GM18502 (cell line): ENCODE measurements around the gene GPR63.
A peak's percentile ranks its signal among the peaks of the same experiment; 100 is the strongest.

Experiments
- ATAC-seq: cut with Tn5 transposase; IDR thresholded peaks from one replicate; pipeline ENCODE4 v1.9.1; 2021; ENCODE audit warnings: mild to moderate bottlenecking; ENCODE audit not compliant: unreplicated experiment, poor library complexity

Gene GPR63

GRCh38 chr6:96826865-96827264 is 10.4 kb downstream of the GPR63 start:
- no peak for ATAC-seq

DNA sequence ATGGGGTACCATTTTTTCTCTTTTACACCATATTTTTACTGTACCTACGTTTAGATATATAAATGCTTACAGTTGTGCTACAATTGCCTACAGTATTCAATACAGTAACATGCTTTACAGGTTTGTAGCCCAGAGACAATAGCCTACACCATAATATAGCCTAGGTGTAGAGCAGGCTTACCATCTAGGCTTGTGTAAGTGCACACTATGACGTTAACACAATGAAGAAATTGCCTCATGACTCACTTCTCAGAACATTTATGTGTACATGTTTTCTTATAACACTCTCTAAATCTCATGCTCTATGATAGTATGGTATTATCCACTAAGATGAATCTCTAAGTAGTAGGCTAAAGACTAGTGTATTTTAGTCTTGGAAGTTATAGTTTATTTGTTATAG is 13.5 kb downstream of the GPR63 start:
- no peak for ATAC-seq

GRCh38 chr6:96821034-96821433 is 16.2 kb downstream of the GPR63 start:
- no peak for ATAC-seq

DNA sequence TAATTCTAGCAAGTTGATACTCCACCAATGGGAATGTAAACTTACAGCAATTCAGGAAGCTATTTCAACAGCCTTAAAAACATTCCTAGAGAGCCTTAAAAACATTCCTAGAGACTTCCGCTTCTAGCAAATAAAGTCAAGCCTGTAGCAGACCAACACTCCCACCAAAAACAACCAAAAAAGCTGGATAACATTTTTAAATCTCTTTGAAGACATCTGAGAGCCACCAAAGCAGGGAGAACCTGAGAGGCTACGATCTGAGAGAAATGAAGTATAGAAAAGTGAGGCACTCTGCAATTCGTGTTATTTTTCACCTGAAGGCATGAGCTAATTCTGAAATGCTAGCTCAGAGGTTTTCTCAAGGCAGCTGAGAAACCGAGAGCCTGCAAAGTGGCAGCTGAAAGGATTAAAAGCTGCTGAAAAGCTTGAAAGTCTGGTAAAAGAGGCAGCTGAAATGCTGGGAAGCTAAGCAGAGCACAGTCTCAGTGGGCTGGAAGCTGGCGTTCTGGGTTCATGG is 20.9 kb downstream of the GPR63 start:
- ATAC-seq, result no peak

DNA sequence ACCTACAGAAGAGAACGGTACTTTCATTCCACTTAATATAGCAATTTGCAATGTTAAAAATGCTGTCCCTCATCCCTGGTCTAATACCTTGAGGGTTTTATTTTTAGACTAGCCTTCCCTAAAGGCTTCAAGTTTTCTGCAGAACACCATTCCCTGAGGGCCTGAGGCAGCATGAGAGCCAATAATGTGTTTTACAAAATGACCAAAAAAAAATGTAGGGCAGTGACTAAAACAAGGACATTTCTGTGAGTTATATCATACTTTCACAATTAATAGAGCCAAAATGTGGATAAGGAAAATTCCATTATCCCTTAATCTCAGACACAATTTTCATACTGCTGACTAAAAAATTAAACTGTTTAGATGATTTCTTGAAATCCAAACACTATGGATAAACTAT is 22.7 kb downstream of the GPR63 start:
- no peak for ATAC-seq

DNA sequence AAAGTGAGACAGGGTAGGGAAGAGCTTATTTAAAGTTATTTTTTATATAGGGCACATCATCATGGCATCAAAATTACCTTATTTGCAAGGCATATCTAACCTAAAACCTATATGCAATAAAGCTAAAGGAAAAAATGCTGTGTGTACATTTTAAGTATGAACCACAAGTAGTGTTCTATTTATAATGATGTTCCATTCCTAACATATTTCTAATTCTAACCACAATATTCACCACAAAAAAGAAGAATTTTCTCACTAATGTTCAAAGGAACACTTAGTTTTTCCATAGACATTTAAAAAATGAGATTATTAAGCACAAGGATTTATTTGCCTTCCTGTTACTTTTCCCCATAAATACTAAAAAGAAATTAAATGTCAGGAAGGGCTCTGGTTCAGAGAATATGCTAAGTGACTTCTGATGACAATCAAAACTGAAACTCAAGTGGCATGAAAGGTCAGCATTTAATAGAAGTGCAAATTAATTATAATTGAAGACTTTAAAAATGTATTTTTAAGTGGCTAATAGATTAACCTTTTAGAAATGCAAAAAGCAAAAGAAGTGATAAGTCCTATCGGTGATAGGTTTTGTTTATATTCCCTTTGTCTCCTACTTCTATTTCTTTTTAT is 25.1 kb downstream of the GPR63 start:
- ATAC-seq, result peak; percentile 49

DNA sequence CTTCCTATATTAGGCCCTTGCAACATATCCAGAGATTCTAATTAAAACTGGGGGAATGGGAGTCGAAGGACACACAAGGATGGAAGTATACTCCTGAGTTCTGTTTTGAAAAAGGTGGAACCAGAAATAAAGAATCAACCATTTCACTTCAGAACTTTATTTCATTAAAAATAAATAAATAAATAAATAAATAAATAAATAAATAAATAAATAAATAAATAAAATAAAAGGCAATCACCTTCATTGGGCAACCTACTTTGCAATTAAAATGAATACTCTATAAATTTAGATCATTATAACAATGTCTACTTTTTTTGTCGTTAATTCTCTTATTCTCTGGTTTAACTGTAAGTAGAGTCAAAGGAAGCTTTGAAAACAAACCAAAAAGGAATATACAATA is 25.6 kb downstream of the GPR63 start:
- no peak for ATAC-seq

GRCh38 chr6:96811136-96811535 is 26.1 kb downstream of the GPR63 start:
- ATAC-seq, result no peak

- no peak for ATAC-seq
Measured at GRCh38 chr6:96809119-96809518, 28.2 kb downstream of the GPR63 start.

- no peak for ATAC-seq
Measured at GRCh38 chr6:96803106-96803481, 34.2 kb downstream of the GPR63 start.

DNA sequence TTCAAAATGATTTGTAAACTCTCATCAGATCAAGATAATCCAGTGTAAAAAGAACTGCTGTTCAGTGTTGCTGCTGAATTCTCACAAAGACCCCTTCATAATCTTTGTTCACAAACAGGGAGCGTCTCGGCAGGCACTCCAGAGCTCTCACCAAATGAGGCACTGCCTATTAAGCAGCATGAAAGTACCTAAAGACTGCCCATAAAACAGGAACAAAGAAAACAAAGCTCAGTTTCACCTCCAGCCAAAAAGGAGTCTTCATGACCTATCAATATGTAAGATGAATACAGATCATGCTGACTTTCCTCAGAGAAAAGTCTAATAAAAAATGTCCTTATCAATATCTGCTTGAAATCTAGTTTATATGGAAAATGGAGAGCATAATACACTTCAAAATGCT is 41.8 kb downstream of the GPR63 start:
- peak; percentile 100 for ATAC-seq

GRCh38 chr6:96794980-96795379 is 42.3 kb downstream of the GPR63 start:
- ATAC-seq, result peak; percentile 35

GRCh38 chr6:96792561-96793190 is 44.6 kb downstream of the GPR63 start:
- no peak for ATAC-seq

- no peak for ATAC-seq
Measured at GRCh38 chr6:96789871-96790270, 47.4 kb downstream of the GPR63 start.

DNA sequence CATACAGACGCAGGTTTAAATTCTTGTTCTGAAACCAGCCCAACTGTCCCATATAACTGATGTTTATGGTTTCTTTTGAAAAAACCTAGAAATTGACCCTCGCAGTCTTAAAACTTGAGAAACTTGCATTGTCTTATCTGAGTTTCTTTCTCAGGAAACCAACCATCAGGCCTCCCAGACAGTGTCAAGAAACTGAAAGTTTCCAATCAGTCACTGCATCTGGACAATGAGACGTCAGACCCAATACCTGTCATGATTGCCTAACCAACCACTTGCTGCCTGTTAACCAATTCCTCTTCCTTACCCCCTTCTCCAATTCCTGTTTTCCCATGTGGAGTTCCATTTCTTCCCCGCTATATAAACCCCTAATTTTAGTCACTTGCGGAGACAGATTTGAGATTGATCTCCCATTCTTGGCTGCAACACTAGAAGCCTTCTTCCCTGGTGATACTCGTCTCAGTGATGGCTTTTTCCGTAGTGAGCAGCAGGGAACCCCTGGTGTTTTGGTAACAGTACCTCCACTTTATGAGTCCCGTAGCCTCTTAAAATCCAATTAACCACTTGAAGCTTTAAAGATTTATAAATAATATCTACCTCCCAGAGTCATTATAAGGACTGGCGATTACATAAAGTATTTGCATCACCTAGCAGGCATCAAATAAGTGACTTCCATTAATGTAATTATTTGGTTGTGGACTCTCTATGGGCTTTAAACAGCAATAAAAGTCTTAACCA is 49.3 kb downstream of the GPR63 start:
- no peak for ATAC-seq

DNA sequence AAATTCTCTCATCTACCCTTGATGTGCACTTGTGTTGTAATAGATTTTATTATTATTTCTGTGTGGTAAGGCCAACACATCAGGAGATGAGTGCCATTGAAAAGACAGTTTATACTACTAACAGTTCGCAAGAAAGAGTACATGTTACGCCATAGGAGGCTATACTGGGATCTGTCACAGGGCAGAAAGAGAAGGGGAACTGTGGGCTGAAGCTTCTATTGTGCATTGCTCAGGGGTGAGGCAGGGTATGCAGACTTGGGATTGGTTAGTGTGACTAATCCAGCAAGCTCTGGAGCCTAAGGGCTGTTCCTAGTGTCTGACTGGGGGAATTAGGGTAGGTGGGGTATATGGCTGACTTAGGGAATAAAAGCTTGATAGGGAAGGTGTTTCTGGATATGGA is 50.9 kb downstream of the GPR63 start:
- no peak for ATAC-seq

DNA sequence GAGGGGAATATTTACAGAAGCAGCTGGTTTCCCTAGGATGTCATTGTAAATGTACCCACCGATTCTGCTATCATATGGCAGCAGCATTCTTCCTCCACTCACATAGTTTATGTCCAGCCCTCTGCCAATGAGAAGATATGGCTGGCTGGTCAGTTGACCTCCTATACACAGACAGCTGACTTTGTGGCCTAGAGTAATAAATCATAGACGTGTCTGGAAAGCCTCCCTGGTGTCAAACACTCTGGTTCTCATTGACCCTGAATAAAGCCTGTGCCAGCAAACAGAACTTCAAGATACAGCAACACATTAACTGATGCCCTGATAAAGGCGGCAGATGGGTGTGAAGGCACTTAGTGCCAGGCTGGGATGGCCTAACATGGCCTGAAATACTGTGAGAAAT is 52.6 kb downstream of the GPR63 start:
- no peak for ATAC-seq

DNA sequence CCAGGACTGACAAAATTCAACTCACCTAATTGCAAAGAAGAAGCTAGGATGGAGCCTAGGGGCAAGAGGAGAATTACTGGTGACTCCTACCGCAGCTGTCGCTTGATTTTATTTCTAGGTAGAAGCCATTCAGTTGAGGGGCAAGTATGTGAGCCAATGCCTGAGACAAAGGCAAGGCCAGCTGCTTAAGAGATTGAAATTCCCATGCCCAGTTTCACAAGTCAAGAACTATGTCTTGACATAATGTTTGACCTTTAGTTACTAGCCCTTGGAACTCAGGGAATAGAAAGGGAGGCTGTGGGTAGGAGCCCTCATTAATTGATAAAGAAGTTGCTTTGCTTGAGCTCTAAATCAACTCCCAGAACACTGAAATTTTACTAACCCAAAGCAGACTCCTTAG is 54.0 kb downstream of the GPR63 start:
- ATAC-seq, result no peak

DNA sequence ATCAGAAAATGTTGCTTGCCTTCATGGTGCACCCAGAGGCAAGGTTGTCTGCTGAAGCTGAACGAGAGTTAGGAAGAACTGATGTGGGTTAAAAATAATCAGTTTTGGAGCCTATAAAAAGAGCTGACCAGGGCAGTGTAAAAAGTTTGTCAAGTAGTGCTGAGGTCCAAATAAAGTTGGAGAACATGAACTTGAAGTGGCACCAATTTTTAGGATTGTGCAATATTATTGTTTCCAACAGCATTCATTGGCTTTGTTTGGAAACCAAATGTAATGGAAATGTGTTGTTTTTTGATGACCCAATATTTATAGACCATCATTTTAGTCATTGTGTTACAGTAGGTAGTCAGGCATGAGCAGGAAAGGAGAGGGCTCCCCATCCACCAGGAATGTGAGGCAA is 55.7 kb downstream of the GPR63 start:
- ATAC-seq, result no peak

DNA sequence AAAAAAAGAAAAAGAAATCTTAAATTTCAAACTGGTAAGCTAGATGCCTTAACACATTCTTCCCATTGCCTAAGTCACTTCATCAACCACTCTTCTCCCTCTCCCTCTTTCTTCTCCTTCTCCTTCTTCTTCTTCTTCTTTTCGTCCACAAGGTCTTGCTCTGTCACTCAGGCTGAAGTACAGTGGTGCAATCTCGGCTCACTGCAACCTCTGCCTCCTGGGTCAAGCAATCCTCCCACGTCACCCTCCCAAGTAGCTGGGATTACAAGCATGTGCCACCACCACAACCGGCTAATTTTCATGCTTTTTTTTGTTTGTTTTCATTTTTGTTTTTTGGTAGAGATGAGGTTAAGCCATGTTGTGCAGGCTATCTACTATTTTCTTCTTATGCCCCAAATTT is 60.2 kb downstream of the GPR63 start:
- no peak for ATAC-seq

DNA sequence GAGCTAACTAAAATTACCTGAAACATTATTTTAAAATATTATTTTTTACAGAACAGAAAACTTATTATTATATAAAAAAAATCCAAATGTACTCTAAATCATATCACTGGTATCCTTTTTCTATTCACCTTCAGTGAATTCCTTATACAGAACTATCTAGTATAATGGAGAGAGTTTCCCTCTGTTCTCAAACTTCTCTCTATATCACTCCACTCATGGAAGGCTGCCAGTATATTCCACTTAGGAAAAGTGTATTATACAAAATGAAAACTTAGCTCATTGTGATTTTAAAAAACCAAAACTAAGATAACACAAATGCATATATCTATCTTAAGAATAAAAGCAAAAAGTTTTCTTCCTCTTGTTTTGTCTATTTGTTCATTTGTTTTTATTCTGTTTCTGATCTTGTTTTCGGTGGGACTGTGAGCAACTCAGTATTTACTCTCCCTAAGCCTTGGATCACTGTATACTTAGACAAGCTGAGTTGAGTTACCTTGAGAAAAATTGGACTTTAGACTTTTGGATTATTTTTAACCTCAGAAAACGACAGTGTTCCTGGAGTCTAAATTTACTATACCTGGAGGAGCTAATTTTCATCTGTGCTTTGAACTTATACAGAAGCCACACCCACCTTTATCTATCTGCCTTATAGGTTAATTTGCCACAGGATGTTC is 61.4 kb downstream of the GPR63 start:
- no peak for ATAC-seq
